Mesodermal cell (in vitro differentiated cells): ENCODE data around the gene CACNA2D1.

Source experiments
- H3K27ac ChIP-seq: 2 replicates; pipeline ENCODE4 v1.7.0; 2013; ENCODE audit warnings: mild to moderate bottlenecking, low read depth, low read length, moderate library complexity; ENCODE audit not compliant: severe bottlenecking
- H3K36me3 ChIP-seq: 2 replicates; pipeline ENCODE4 v1.7.1; 2013; ENCODE audit warnings: mild to moderate bottlenecking, low read length, moderate library complexity; ENCODE audit not compliant: control insufficient read depth, insufficient read depth
- H3K4me1 ChIP-seq: one replicate; pipeline ENCODE4 v1.7.1; 2013; ENCODE audit warnings: mild to moderate bottlenecking, low read length; ENCODE audit not compliant: insufficient read depth, control insufficient read depth, poor library complexity, severe bottlenecking
- H3K4me3 ChIP-seq: 2 replicates; pipeline ENCODE4 v1.7.0; 2013; ENCODE audit warnings: low read length, control low read depth, mild to moderate bottlenecking; ENCODE audit not compliant: insufficient read depth, poor library complexity, severe bottlenecking; ENCODE audit errors: extremely low read depth
- H3K9me3 ChIP-seq: 2 replicates; pipeline ENCODE4 v1.7.1; 2013; ENCODE audit warnings: mild to moderate bottlenecking, low read length, moderate library complexity; ENCODE audit not compliant: control insufficient read depth
- WGBS, 2 experiments: methylation state at CpG; one replicate each; pipeline ENCODE4 v1.1.5; 2013; ENCODE audit warnings: missing lambda C conversion rate in 2 of 2; ENCODE audit not compliant: insufficient coverage in 2 of 2; 5-methylcytosine and 5-hydroxymethylcytosine counted together

The CACNA2D1 gene

DNA sequence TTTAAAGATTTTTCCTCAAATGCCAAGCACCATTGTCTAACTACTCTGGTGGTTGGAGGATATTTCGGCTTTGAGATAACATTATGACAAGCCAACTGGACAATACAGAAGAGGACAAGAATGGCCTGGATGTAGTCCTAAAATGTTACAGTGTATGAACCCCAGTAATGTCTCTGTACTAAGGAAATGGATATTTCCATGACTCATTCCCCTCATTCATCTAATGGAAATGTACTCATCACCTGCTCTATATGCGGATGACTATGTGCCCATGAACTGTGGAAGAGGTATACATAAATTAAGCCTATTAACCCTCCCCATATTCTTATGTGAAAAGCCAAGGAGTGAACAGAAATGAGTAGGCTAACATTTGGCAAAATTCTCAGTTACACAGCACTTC, 207.9 kb downstream of the CACNA2D1 start:
- no peak overlapping the region for H3K4me3 ChIP-seq
- no peaks in the 10 kb centered on the region for H3K4me1 ChIP-seq
- H3K9me3 ChIP-seq, result no peaks in the 10 kb centered on the region
- H3K36me3 ChIP-seq, result no peaks in the 10 kb centered on the region
- 60% methylated on average over 1 of the region's 2 CpGs; no CpG with 5 or more reads in 1 of the 2 experiments for WGBS, 2 experiments
- H3K27ac ChIP-seq, result no peak overlapping the region

- no peak overlapping the region for H3K27ac ChIP-seq
- H3K36me3 ChIP-seq, result no peaks in the 10 kb centered on the region
- H3K9me3 ChIP-seq, result no peaks in the 10 kb centered on the region
- no peak overlapping the region for H3K4me3 ChIP-seq
- WGBS, 2 experiments, result no CpG with 5 or more reads among the region's 4 CpGs
- H3K4me1 ChIP-seq, result no peaks in the 10 kb centered on the region
Observed at GRCh38 chr7:82234457-82235049, 209.0 kb downstream of the CACNA2D1 start.

GRCh38 chr7:82230811-82231581, 212.6 kb downstream of the CACNA2D1 start:
- H3K4me1 ChIP-seq, result no peaks in the 10 kb centered on the region
- H3K36me3 ChIP-seq, result no peaks in the 10 kb centered on the region

DNA sequence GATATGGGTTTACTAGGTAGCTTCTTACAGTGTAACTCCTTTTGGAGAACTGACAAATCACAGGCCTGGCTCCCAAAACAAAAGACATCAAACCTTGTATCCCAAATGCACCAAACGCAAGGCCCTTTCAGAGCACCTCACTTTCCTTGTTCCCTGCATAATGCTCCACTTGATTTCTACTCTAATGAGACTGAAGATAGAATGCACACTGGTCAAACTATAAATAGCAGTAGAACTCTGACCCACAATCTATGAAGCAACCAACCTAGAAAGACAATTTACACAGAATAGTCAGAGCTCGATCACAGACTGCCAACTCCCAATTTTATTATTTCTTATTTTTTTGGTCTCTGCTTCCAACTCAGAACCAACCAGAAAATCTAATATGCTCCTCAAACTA, 214.4 kb downstream of the CACNA2D1 start:
- 96 to 100% methylated on average over 1 to 2 of the region's 2 CpGs for WGBS, 2 experiments
- H3K4me1 ChIP-seq, result no peaks in the 10 kb centered on the region

More at GRCh38 chr7:82230811-82231581, 212.6 kb downstream of the CACNA2D1 start:
- H3K4me3 ChIP-seq, result no peak overlapping the region
- H3K27ac ChIP-seq, result no peak overlapping the region
- H3K9me3 ChIP-seq, result no peaks in the 10 kb centered on the region
- 80% methylated on average over 1 of the region's 3 CpGs; no CpG with 5 or more reads in 1 of the 2 experiments for WGBS, 2 experiments

GRCh38 chr7:82226191-82226590, 217.4 kb downstream of the CACNA2D1 start:
- Histone ChIP-seq H3K36me3 (no peaks in the 10 kb centered on the region), H3K4me3 (no peak overlapping the region), H3K27ac (no peak overlapping the region), H3K9me3 (no peaks in the 10 kb centered on the region), H3K4me1 (no peaks in the 10 kb centered on the region)
- WGBS, 2 experiments, result 94 to 96% methylated on average over 2 to 3 of the region's 3 CpGs

More for the DNA sequence above, 214.4 kb downstream of the CACNA2D1 start:
- Histone ChIP-seq H3K27ac (no peak overlapping the region), H3K36me3 (no peaks in the 10 kb centered on the region), H3K9me3 (no peaks in the 10 kb centered on the region), H3K4me3 (no peak overlapping the region)

DNA sequence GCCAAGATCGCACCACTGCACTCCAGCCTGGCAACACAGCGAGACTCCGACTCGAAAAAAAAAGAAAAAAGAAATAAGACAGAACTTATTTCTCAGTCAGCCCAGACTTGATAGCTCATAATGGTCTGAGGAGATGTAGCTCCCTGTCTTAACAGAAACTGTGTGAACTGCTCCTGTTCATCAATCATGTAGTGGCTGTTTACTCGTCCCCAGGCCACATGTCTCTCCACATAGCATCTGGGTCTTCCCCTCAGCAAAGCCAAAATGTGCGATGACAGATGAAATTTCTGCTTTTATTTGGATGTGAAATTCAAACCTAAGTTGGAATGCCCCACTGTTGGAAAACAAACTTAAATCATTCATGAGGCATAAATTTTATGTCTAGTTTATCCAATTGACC, 219.0 kb downstream of the CACNA2D1 start:
- no peak overlapping the region for H3K4me3 ChIP-seq
- H3K36me3 ChIP-seq, result no peaks in the 10 kb centered on the region
- WGBS, 2 experiments, result 84 to 85% methylated on average over 4 to 5 of the region's 6 CpGs
- no peak overlapping the region for H3K27ac ChIP-seq
- no peaks in the 10 kb centered on the region for H3K4me1 ChIP-seq
- no peaks in the 10 kb centered on the region for H3K9me3 ChIP-seq

DNA sequence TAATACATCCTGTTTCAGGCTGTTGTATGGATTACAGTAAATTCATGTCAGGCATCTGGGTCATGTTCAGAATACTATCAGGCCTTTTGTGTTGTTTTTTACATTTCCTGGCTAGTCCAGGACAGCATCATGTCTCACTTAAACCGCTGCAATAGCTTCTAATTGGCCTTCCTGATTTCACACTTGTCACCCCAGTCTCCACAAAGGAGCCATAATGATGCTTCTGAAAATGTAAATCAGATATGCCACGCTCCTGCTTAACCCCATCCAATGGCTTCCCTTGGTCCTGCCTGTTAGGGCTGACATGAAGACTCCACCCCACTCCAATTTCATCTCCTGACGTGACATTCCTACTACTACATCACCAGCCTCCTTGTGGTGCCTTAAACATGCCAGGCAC, 220.0 kb downstream of the CACNA2D1 start:
- Histone ChIP-seq H3K4me3 (no peak overlapping the region), H3K27ac (no peak overlapping the region), H3K36me3 (no peaks in the 10 kb centered on the region), H3K4me1 (no peaks in the 10 kb centered on the region), H3K9me3 (no peaks in the 10 kb centered on the region)
- 80 to 87% methylated on average over 3 of the region's 3 CpGs for WGBS, 2 experiments

GRCh38 chr7:82221152-82221674, 222.4 kb downstream of the CACNA2D1 start:
- Histone ChIP-seq H3K4me3 (no peak overlapping the region), H3K9me3 (no peaks in the 10 kb centered on the region), H3K27ac (no peak overlapping the region), H3K4me1 (no peaks in the 10 kb centered on the region), H3K36me3 (no peaks in the 10 kb centered on the region)
- 85 to 88% methylated on average over 4 to 5 of the region's 9 CpGs for WGBS, 2 experiments

- Histone ChIP-seq H3K4me3 (no peak overlapping the region), H3K4me1 (no peaks in the 10 kb centered on the region), H3K36me3 (peaks cover 7% of the 10 kb centered on the region), H3K9me3 (peaks cover 8% of the 10 kb centered on the region), H3K27ac (no peak overlapping the region)
Observed at GRCh38 chr7:82212466-82212865, 231.1 kb downstream of the CACNA2D1 start.

DNA sequence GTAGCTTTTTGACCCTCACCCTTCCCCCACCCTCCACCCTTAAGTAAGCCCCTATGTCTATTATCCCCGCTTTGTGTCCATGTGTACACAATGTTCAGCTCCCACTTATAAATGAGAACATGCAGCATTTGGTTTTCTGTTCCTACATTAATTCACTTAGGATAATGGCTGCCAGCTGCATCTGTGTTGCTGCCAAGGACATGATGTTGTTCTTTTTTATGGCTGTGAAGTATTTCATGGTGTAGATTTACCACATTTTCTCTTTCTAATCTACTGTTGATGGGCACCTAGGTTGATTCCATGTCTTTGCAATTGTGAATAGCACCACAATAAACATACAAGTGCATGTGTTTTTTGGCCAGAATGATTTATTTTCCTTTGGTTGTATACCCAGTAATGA, 232.2 kb downstream of the CACNA2D1 start:
- 88 to 92% methylated on average over 1 of the region's 1 CpG for WGBS, 2 experiments
- no peaks in the 10 kb centered on the region for H3K4me1 ChIP-seq
- H3K9me3 ChIP-seq, result peaks cover 8% of the 10 kb centered on the region
- H3K4me3 ChIP-seq, result no peak overlapping the region
- H3K36me3 ChIP-seq, result peaks cover 7% of the 10 kb centered on the region
- H3K27ac ChIP-seq, result no peak overlapping the region
